ENCODE results near the gene CDR2. TPM values are rescaled to one million over a fixed set of nuclear protein-coding genes. Genes with fewer than 3 reads are reported as not detected.

CDR2 gene
- total RNA-seq, 1 experiment from 2014 or later, result 35.7 TPM

- intact Hi-C loops (cut with micrococcal nuclease; ENCODE audit: unreplicated experiment) (no loop called here), in situ Hi-C loops (cut with HindIII; ENCODE audit: low pct_unique_long_range_greater_than_20kb, low sequenced_read_pairs) (no loop called here)
- no TSS peak for BruUV-seq (replicated peaks)
These were observed 5.2 kb upstream of the CDR2 start for GRCh38 chr16:22379656-22380055.

GRCh38 chr16:22375963-22376640, 1.7 kb upstream of the CDR2 start:
- ChIA-PET POLR2A (interaction anchor here (0.7 kb wide), 1 partner anchor 49 kb away, joined by 3 read pairs; no protein-coding TSS in a partner anchor), CTCF (no interaction called here)
- BruUV-seq (replicated peaks), result no TSS peak
- Histone ChIP-seq H3K4me1 (ENCODE audit: control insufficient read depth, insufficient read depth, low read length) (peaks cover 21% of the 10 kb centered on the region), H3K27ac (ENCODE audit: low read length) (no peak overlapping the region), H3K4me3 (ENCODE audit: low read depth in 2 of 2, low read length in 2 of 2) (no peak overlapping the region), H3K9me3 (ENCODE audit: control insufficient read depth, insufficient read depth, low read depth, low read length) (no peaks in the 10 kb centered on the region), H3K27me3 (ENCODE audit: control insufficient read depth, insufficient read depth, low read length) (no peaks in the 10 kb centered on the region), H3K36me3 (ENCODE audit: control insufficient read depth, insufficient read depth, low read length) (peaks cover 2% of the 10 kb centered on the region; the same call in 1 of the 2 replicates)
- in situ Hi-C loops (cut with HindIII; ENCODE audit: low pct_unique_long_range_greater_than_20kb, low sequenced_read_pairs) (no loop called here), intact Hi-C loops (cut with micrococcal nuclease; ENCODE audit: unreplicated experiment) (no loop called here)
- TF ChIP-seq SIN3A (IDR thresholded peaks at IDR 0.05; ENCODE audit: borderline replicate concordance, insufficient read depth, low read depth, low read length), result no peak
- no peak for TF ChIP-seq POLR2AphosphoS5 (IDR thresholded peaks at IDR 0.05; ENCODE audit: low read depth, low read length)
- no peak for TF ChIP-seq TCF7L2 (IDR thresholded peaks at IDR 0.05; ENCODE audit: low read depth, low read length)
- TF ChIP-seq REST (IDR thresholded peaks at IDR 0.05; ENCODE audit: insufficient read depth in 1 of 2, low read depth in 2 of 2, low read length in 1 of 2), result no peak
- TF ChIP-seq, protein P1, sequence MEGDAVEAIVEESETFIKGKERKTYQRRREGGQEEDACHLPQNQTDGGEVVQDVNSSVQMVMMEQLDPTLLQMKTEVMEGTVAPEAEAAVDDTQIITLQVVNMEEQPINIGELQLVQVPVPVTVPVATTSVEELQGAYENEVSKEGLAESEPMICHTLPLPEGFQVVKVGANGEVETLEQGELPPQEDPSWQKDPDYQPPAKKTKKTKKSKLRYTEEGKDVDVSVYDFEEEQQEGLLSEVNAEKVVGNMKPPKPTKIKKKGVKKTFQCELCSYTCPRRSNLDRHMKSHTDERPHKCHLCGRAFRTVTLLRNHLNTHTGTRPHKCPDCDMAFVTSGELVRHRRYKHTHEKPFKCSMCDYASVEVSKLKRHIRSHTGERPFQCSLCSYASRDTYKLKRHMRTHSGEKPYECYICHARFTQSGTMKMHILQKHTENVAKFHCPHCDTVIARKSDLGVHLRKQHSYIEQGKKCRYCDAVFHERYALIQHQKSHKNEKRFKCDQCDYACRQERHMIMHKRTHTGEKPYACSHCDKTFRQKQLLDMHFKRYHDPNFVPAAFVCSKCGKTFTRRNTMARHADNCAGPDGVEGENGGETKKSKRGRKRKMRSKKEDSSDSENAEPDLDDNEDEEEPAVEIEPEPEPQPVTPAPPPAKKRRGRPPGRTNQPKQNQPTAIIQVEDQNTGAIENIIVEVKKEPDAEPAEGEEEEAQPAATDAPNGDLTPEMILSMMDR (IDR thresholded peaks at IDR 0.05), result no peak
- ATAC-seq (no peak), DNase-seq (ENCODE audit: low read depth, low spot score) (no peak)

More at GRCh38 chr16:22379656-22380055, 5.2 kb upstream of the CDR2 start:
- ChIA-PET CTCF (no interaction called here), POLR2A (no interaction called here)
- Histone ChIP-seq H3K4me1 (ENCODE audit: control insufficient read depth, insufficient read depth, low read length) (peaks cover 4% of the 10 kb centered on the region; the same call in 1 of the 2 replicates), H3K27me3 (ENCODE audit: control insufficient read depth, insufficient read depth, low read length) (no peaks in the 10 kb centered on the region), H3K9me3 (ENCODE audit: control insufficient read depth, insufficient read depth, low read depth, low read length) (no peaks in the 10 kb centered on the region), H3K4me3 (ENCODE audit: low read depth in 2 of 2, low read length in 2 of 2) (no peak overlapping the region), H3K36me3 (ENCODE audit: control insufficient read depth, insufficient read depth, low read length) (no peaks in the 10 kb centered on the region), H3K27ac (ENCODE audit: low read length) (no peak overlapping the region)
- DNase-seq (ENCODE audit: low read depth, low spot score), result no peak
- no peak for ATAC-seq
- TF ChIP-seq REST (IDR thresholded peaks at IDR 0.05; ENCODE audit: insufficient read depth in 1 of 2, low read depth in 2 of 2, low read length in 1 of 2) (no peak), TCF7L2 (IDR thresholded peaks at IDR 0.05; ENCODE audit: low read depth, low read length) (no peak), SIN3A (IDR thresholded peaks at IDR 0.05; ENCODE audit: borderline replicate concordance, insufficient read depth, low read depth, low read length) (no peak), POLR2AphosphoS5 (IDR thresholded peaks at IDR 0.05; ENCODE audit: low read depth, low read length) (no peak)
- TF ChIP-seq, protein P1 (IDR thresholded peaks at IDR 0.05), result no peak

Measured in Panc1 (cell line).